HCT116 (cell line): ENCODE results near the gene GALC. TPM values are rescaled to one million over a fixed set of nuclear protein-coding genes. Genes with fewer than 3 reads are reported as not detected.

Source experiments
- ATAC-seq: fragments of 200-7000 bp; cut with Tn5 transposase; 2 replicates; pipeline ENCODE4 v1.9.1; 2020; ENCODE audit warnings: mild to moderate bottlenecking, moderate library complexity
- BruUV-seq: library from RNA; stranded (reverse); fragments of 400-500 nt; replicated peaks from 2 replicates; lab custom pipeline; 2021; lab: Mats Ljungman, UMichigan
- CTCF ChIA-PET: fragments of 300-600 bp; sonication (Branson Sonifier 250); formaldehyde crosslinking; loops from one replicate; lab custom pipeline; 2021; ENCODE audit warnings: antibody characterized with exemption; lab: Charles Lee
- POLR2A ChIA-PET: fragments of 300-600, 350-600 bp; sonication (Branson Sonifier 250); formaldehyde crosslinking; loops from one replicate; lab custom pipeline; 2021; ENCODE audit warnings: antibody characterized with exemption; lab: Charles Lee
- RAD21 ChIA-PET, 2 experiments: fragments of 300-600 bp; sonication (Branson Sonifier 250); formaldehyde crosslinking; loops; one replicate each; lab custom pipeline; 2023; ENCODE audit warnings: low total read pairs in 2 of 2; ENCODE audit not compliant: uncharacterized antibody in 2 of 2, unreplicated experiment in 2 of 2, low non-redundant PET in 1 of 2; lab: Charles Lee
- DNase-seq: peaks from one replicate; pipeline ENCODE4 v3.0.0-alpha.2; 2010; ENCODE audit warnings: low read depth, low spot score
- H2AFZ ChIP-seq: fragments of 200-600 bp; shearing (Covaris generic), sonication (generic); 2 replicates; pipeline ENCODE4 v1.6.1; 2017; ENCODE audit warnings: low read depth, mixed run types, mixed read lengths, antibody characterized with exemption, low read length; ENCODE audit not compliant: poor library complexity, severe bottlenecking
- H3K27ac ChIP-seq: 2 replicates; pipeline ENCODE4 v1.5.1; 2012; ENCODE audit warnings: low read depth, low read length
- H3K27me3 ChIP-seq: fragments of 200-600 bp; sonication (generic); 2 replicates; pipeline ENCODE4 v1.6.1; 2016; ENCODE audit warnings: mixed run types, low read length, mixed read lengths; ENCODE audit not compliant: insufficient read depth
- H3K36me3 ChIP-seq, 2 experiments: fragments of 200-500 bp in 1 of 2; fragments of 200-600 bp in 1 of 2; sonication (Bioruptor generic) in 1 of 2; sonication (generic) in 1 of 2; 2 replicates each; pipeline versions ENCODE4 v1.5.1 to v1.6.1; 2014 to 2016; ENCODE audit warnings: low read length in 2 of 2, inconsistent platforms in 1 of 2, mixed read lengths in 1 of 2, mixed run types in 1 of 2; ENCODE audit not compliant: insufficient read depth in 2 of 2, control insufficient read depth in 1 of 2
- H3K4me1 ChIP-seq, 2 experiments: fragments of 200-600 bp in 1 of 2; sonication (generic) in 1 of 2; 2 replicates each; pipeline versions ENCODE4 v1.5.1 to v1.6.1; 2012 to 2017; ENCODE audit warnings: low read length in 2 of 2, inconsistent platforms in 1 of 2, mild to moderate bottlenecking in 1 of 2, mixed read lengths in 1 of 2, mixed run types in 1 of 2, moderate library complexity in 1 of 2; ENCODE audit not compliant: insufficient read depth in 2 of 2, control insufficient read depth in 1 of 2
- H3K4me2 ChIP-seq: fragments of 200-600 bp; sonication (generic); 2 replicates; pipeline ENCODE4 v1.6.1; 2017; ENCODE audit warnings: mixed run types, low read length, mixed read lengths
- H3K4me3 ChIP-seq, 2 experiments: fragments of 200-600 bp in 1 of 2; sonication (generic) in 1 of 2; replicated peaks in 1 of 2; 2 replicates each; pipeline ENCODE4 v1.5.1; 2011 to 2016; ENCODE audit warnings: low read length in 2 of 2, control low read depth in 1 of 2, low read depth in 1 of 2, mild to moderate bottlenecking in 1 of 2, mixed read lengths in 1 of 2, mixed run types in 1 of 2
- H3K79me2 ChIP-seq: fragments of 200-600 bp; sonication (generic); 2 replicates; pipeline ENCODE4 v1.6.1; 2017; ENCODE audit warnings: mild to moderate bottlenecking, mixed run types, low read length, moderate library complexity, mixed read lengths; ENCODE audit not compliant: insufficient read depth
- H3K9ac ChIP-seq: fragments of 200-600 bp; sonication (generic); 2 replicates; pipeline ENCODE4 v1.6.1; 2016; ENCODE audit warnings: low read length, mixed read lengths
- H3K9me2 ChIP-seq: fragments of 200-600 bp; sonication (generic), shearing (Covaris generic); 2 replicates; pipeline ENCODE4 v1.6.1; 2017; ENCODE audit warnings: mixed run types, mild to moderate bottlenecking, moderate library complexity; ENCODE audit not compliant: insufficient read depth
- H3K9me3 ChIP-seq, 2 experiments: fragments of 200-500 bp in 1 of 2; fragments of 200-600 bp in 1 of 2; sonication (Bioruptor generic) in 1 of 2; sonication (generic) in 1 of 2; 2 replicates each; pipeline ENCODE4 v1.6.1; 2014 to 2017; ENCODE audit warnings: low read length in 2 of 2, mixed read lengths in 2 of 2, inconsistent platforms in 1 of 2, low read depth in 1 of 2, mild to moderate bottlenecking in 1 of 2, mixed run types in 1 of 2, moderate library complexity in 1 of 2; ENCODE audit not compliant: control insufficient read depth in 1 of 2, insufficient read depth in 1 of 2
- H4K20me1 ChIP-seq: fragments of 200-600 bp; sonication (generic), shearing (Covaris generic); 2 replicates; pipeline ENCODE4 v1.6.1; 2017; ENCODE audit warnings: mixed run types, mild to moderate bottlenecking, moderate library complexity; ENCODE audit not compliant: insufficient read depth
- CBX3 ChIP-seq: IDR thresholded peaks from 2 replicates; pipeline ENCODE4 v1.6.1; 2012; ENCODE audit warnings: low read depth
- CTCF ChIP-seq, 3 experiments: fragments of 200-600 bp in 1 of 3; sonication (generic) in 1 of 3; IDR thresholded peaks in 2 of 3; conservative IDR thresholded peaks in 1 of 3; 2 replicates each; pipeline ENCODE4 v1.5.1; 2012 to 2017; ENCODE audit warnings: low read depth in 2 of 3, low read length in 2 of 3, antibody characterized with exemption in 1 of 3, borderline replicate concordance in 1 of 3, control low read depth in 1 of 3, mild to moderate bottlenecking in 1 of 3, mixed read lengths in 1 of 3, mixed run types in 1 of 3, moderate library complexity in 1 of 3; ENCODE audit not compliant: insufficient read depth in 1 of 3
- EGR1 ChIP-seq: IDR thresholded peaks from 2 replicates; pipeline ENCODE4 v1.6.1; 2012; ENCODE audit warnings: low read depth
- ELF1 ChIP-seq: IDR thresholded peaks from 2 replicates; pipeline ENCODE4 v1.6.1; 2012; ENCODE audit warnings: low read depth, borderline replicate concordance
- EZH2phosphoT487 ChIP-seq: fragments of 200-600 bp; IDR thresholded peaks from 2 replicates; pipeline ENCODE4 v1.6.1; 2018; ENCODE audit warnings: antibody characterized with exemption, borderline replicate concordance
- FOSL1 ChIP-seq: IDR thresholded peaks from 2 replicates; pipeline ENCODE4 v1.6.1; 2012; ENCODE audit warnings: low read depth
- JUND ChIP-seq: IDR thresholded peaks from 2 replicates; pipeline ENCODE4 v1.6.1; 2012
- POLR2A ChIP-seq: IDR thresholded peaks from 2 replicates; pipeline ENCODE4 v1.7.0; 2011; ENCODE audit warnings: borderline replicate concordance; ENCODE audit not compliant: insufficient read depth, insufficient read length; ENCODE audit errors: extremely low read depth
- POLR2AphosphoS5 ChIP-seq: IDR thresholded peaks from 2 replicates; pipeline ENCODE4 v1.6.1; 2011; ENCODE audit warnings: mild to moderate bottlenecking, low read depth, low read length, moderate library complexity
- RAD21 ChIP-seq: IDR thresholded peaks from 2 replicates; pipeline ENCODE4 v1.6.1; 2012; ENCODE audit warnings: low read depth, mild to moderate bottlenecking
- REST ChIP-seq: IDR thresholded peaks from 2 replicates; pipeline ENCODE4 v1.6.1; 2012; ENCODE audit warnings: low read depth
- SIN3A ChIP-seq: IDR thresholded peaks from 2 replicates; pipeline ENCODE4 v1.6.1; 2012; ENCODE audit warnings: low read depth
- SP1 ChIP-seq: IDR thresholded peaks from 2 replicates; pipeline ENCODE4 v1.6.1; 2012; ENCODE audit warnings: low read depth
- TCF7L2 ChIP-seq: IDR thresholded peaks from 2 replicates; pipeline ENCODE4 v1.7.0; 2011; ENCODE audit warnings: borderline replicate concordance, inconsistent platforms; ENCODE audit not compliant: insufficient read depth, insufficient read length; ENCODE audit errors: extremely low read depth
- YY1 ChIP-seq: IDR thresholded peaks from 2 replicates; pipeline ENCODE4 v1.6.1; 2011; ENCODE audit warnings: low read length, low read depth, moderate library complexity, mild to moderate bottlenecking; ENCODE audit not compliant: insufficient replicate concordance; ENCODE audit errors: extremely low read depth
- ZBTB33 ChIP-seq: IDR thresholded peaks from 2 replicates; pipeline ENCODE4 v1.6.1; 2011; ENCODE audit warnings: mild to moderate bottlenecking, low read length, moderate library complexity; ENCODE audit not compliant: insufficient replicate concordance; ENCODE audit errors: extremely low read depth
- ZFX ChIP-seq: fragments of 450-650 bp; IDR thresholded peaks from 2 replicates; pipeline ENCODE4 v1.6.1; 2017
- ZNF274 ChIP-seq: fragments of 200-500 bp; sonication (Bioruptor generic); IDR thresholded peaks from 2 replicates; pipeline ENCODE4 v1.6.1; 2014; ENCODE audit warnings: mild to moderate bottlenecking, low read depth, low read length, inconsistent platforms
- intact Hi-C: fragments of 100-400 bp; cut with micrococcal nuclease; formaldehyde crosslinking; loops from 2 replicates; pipeline ENCODE4 v1.10.0; 2022
- total RNA-seq: library from RNA; stranded (reverse); gene quantifications from one replicate; pipeline ENCODE4 v1.2.1, GENCODE V29; 2021; ENCODE audit not compliant: unreplicated experiment
- TF ChIP-seq, protein P1 (sequence below): IDR thresholded peaks from 2 replicates; pipeline ENCODE4 v1.6.1; 2012

Gene GALC
- total RNA-seq, 1 experiment from 2014 or later, result 0.59 TPM

- DNase-seq, result no peak
- no peaks in the 10 kb centered on the region for H3K27me3 ChIP-seq
- CTCF ChIA-PET, result no interaction called here
- intact Hi-C loops, result no loop called here
- no peaks in the 10 kb centered on the region for H3K4me1 ChIP-seq
- no peak overlapping the region for H3K27ac ChIP-seq
- no peaks in the 10 kb centered on the region for H4K20me1 ChIP-seq
- no peak overlapping the region for H3K4me3 ChIP-seq
- no peak overlapping the region for H3K4me2 ChIP-seq
- TF ChIP-seq YY1, result no peak
- TF ChIP-seq FOSL1, result no peak
- TF ChIP-seq REST, result no peak
- no peak for TF ChIP-seq SIN3A
- TF ChIP-seq RAD21, result no peak
- no peak for TF ChIP-seq EGR1
- TF ChIP-seq ZFX, result no peak
- TF ChIP-seq JUND, result no peak
- no peak for TF ChIP-seq CBX3
- no peak for TF ChIP-seq TCF7L2
- no peak for TF ChIP-seq ZBTB33
- no peak for TF ChIP-seq CTCF (IDR thresholded peaks at IDR 0.05 in 2 of 3, conservative IDR thresholded peaks at IDR 0.05 in 1 of 3; ENCODE audit: borderline replicate concordance in 1 of 3, insufficient read depth in 1 of 3, low read depth in 2 of 3, low read length in 2 of 3)
- TF ChIP-seq SP1, result no peak
- no peak for TF ChIP-seq POLR2AphosphoS5
- no peak for TF ChIP-seq POLR2A
- TF ChIP-seq, protein P1, sequence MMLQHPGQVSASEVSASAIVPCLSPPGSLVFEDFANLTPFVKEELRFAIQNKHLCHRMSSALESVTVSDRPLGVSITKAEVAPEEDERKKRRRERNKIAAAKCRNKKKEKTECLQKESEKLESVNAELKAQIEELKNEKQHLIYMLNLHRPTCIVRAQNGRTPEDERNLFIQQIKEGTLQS, result no peak
- no peak for TF ChIP-seq ELF1
- no peak for TF ChIP-seq ZNF274
- TF ChIP-seq EZH2phosphoT487, result no peak
- TF ChIP-seq, all 23 proteins: peak for 0
- RAD21 ChIA-PET, result no interaction called here
- ATAC-seq, result no peak
- Histone ChIP-seq H3K9me3 (no peaks in the 10 kb centered on the region; a peak in 1 of 4 replicates), H3K9me2 (no peaks in the 10 kb centered on the region), H3K79me2 (no peaks in the 10 kb centered on the region), H2AFZ (no peak overlapping the region), H3K36me3 (no peaks in the 10 kb centered on the region), H3K9ac (no peak overlapping the region)
- POLR2A ChIA-PET, result no interaction called here
- BruUV-seq, result no TSS peak
Measured at GRCh38 chr14:88030079-88030478, 37.1 kb upstream of the GALC start.
